ENCODE data around the gene MYH11. TPM values are rescaled to one million over a fixed set of nuclear protein-coding genes. Genes with fewer than 3 reads are reported as not detected.

The MYH11 gene
- polyA plus RNA-seq, 1 donor from 2014 or later, result not detected

GRCh38 chr16:15708096-15708495 is 148.7 kb downstream of the MYH11 start:
- Histone ChIP-seq H3K27me3 (ENCODE audit: insufficient read depth, low read depth, low read length) (no peaks in the 10 kb centered on the region), H3K9ac (ENCODE audit: low read length) (no peak overlapping the region), H4K20me1 (ENCODE audit: insufficient read depth) (no peaks in the 10 kb centered on the region), H3K79me2 (replicated peaks; ENCODE audit: insufficient read depth, low read length) (no peaks in the 10 kb centered on the region), H3F3A (ENCODE audit: insufficient read depth, low read length, poor library complexity, severe bottlenecking) (no peaks in the 10 kb centered on the region), H3K4me2 (ENCODE audit: low read length) (no peak overlapping the region), H3K27ac (ENCODE audit: low read length) (no peak overlapping the region), H3K36me3 (ENCODE audit: insufficient read depth, low read length) (no peaks in the 10 kb centered on the region), H3K9me2 (ENCODE audit: insufficient read depth, low read length) (no peaks in the 10 kb centered on the region), H3K9me3 (ENCODE audit: low read length) (no peaks in the 10 kb centered on the region), H2AFZ (ENCODE audit: low read depth, low read length) (no peak overlapping the region), H3K4me3 (ENCODE audit: low read length) (no peak overlapping the region)
- TF ChIP-seq REST (IDR thresholded peaks at IDR 0.05; ENCODE audit: borderline replicate concordance) (no peak), SMC3 (conservative IDR thresholded peaks at IDR 0.05; ENCODE audit: poor library complexity) (no peak), EZH2 (IDR thresholded peaks at IDR 0.05; ENCODE audit: borderline replicate concordance, insufficient read depth, low read length, poor library complexity, severe bottlenecking) (no peak), POLR2AphosphoS5 (IDR thresholded peaks at IDR 0.05) (no peak), TAF1 (IDR thresholded peaks at IDR 0.05; ENCODE audit: low read depth) (no peak), CTCF (IDR thresholded peaks at IDR 0.05; ENCODE audit: poor library complexity, severe bottlenecking) (no peak), EP300 (conservative IDR thresholded peaks at IDR 0.05; ENCODE audit: poor library complexity, severe bottlenecking) (no peak), MXI1 (conservative IDR thresholded peaks at IDR 0.05; ENCODE audit: poor library complexity, severe bottlenecking) (no peak), RAD21 (conservative IDR thresholded peaks at IDR 0.05) (no peak)

- Histone ChIP-seq H3F3A (ENCODE audit: insufficient read depth, low read length, poor library complexity, severe bottlenecking) (no peaks in the 10 kb centered on the region), H2AFZ (ENCODE audit: low read depth, low read length) (no peak overlapping the region), H3K9ac (ENCODE audit: low read length) (no peak overlapping the region), H3K27ac (ENCODE audit: low read length) (no peak overlapping the region), H3K27me3 (ENCODE audit: insufficient read depth, low read depth, low read length) (no peaks in the 10 kb centered on the region), H3K9me2 (ENCODE audit: insufficient read depth, low read length) (no peaks in the 10 kb centered on the region), H3K9me3 (ENCODE audit: low read length) (no peaks in the 10 kb centered on the region), H3K36me3 (ENCODE audit: insufficient read depth, low read length) (no peaks in the 10 kb centered on the region), H4K20me1 (ENCODE audit: insufficient read depth) (no peaks in the 10 kb centered on the region), H3K4me2 (ENCODE audit: low read length) (no peak overlapping the region), H3K4me3 (ENCODE audit: low read length) (no peak overlapping the region), H3K79me2 (replicated peaks; ENCODE audit: insufficient read depth, low read length) (no peaks in the 10 kb centered on the region)
- TF ChIP-seq POLR2AphosphoS5 (IDR thresholded peaks at IDR 0.05) (no peak), EP300 (conservative IDR thresholded peaks at IDR 0.05; ENCODE audit: poor library complexity, severe bottlenecking) (no peak), MXI1 (conservative IDR thresholded peaks at IDR 0.05; ENCODE audit: poor library complexity, severe bottlenecking) (no peak), TAF1 (IDR thresholded peaks at IDR 0.05; ENCODE audit: low read depth) (no peak), RAD21 (conservative IDR thresholded peaks at IDR 0.05) (no peak), CTCF (IDR thresholded peaks at IDR 0.05; ENCODE audit: poor library complexity, severe bottlenecking) (no peak)
Observed at GRCh38 chr16:15707332-15707731, 149.5 kb downstream of the MYH11 start.

Data from neural cell (in vitro differentiated cells).